ENCODE data around the gene POT1. TPM values are rescaled to one million over a fixed set of nuclear protein-coding genes. Genes with fewer than 3 reads are reported as not detected.

POT1 gene
- total and polyA plus RNA-seq, 2 of the 8 experiments (the other 6 are each of a cell fraction or from before 2014, with no cell fraction given) = 13.1 to 22.8 TPM

DNA sequence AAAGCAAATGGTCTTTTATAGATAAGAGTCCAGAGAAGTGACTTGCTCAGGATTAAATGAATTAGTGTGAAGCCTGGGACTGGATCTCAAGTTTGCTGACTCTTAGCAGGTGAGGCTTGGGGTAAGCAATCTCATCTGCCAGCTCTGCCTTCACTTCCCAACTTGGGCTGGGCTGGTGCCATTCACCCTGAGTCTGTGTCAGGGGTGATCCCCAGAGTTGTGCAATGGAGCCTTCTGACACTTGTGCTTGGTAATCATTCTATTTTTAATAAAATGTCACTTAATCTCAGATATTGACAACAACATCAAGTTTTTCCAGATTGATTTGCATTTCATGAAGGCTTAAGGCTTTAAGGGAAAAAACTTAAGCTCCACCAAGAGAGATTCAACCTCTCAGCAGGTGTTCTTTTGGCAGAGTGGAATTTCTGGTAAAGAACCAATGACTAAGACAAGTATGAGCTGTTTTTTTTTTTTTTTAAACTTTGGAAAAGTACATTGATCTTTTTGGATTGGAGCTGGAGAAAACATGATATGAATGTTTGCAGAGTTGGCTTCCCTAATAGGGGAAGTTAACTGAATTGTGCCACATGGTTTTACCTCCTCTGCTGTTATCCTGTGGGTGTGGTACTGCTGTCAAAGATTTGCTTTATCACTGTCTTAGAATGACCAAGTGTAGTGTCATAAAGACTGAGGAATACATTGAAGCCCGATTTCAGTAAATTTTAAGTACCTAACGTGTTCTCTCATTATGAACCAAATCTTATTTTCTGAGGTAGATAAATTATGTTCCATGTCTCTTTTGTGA lies 115.4 kb downstream of the POT1 start:
- ChIA-PET CTCF (ENCODE audit: partially characterized antibody) (interaction anchor here (1.0 to 1.4 kb wide), 2 partner anchors 22 to 29 kb away, joined by 3 to 4 read pairs; no protein-coding TSS in a partner anchor), POLR2A (ENCODE audit: partially characterized antibody) (no interaction called here)
- H4K5ac ChIP-seq (ENCODE audit: insufficient read length, low read depth, low read length) = no peak overlapping the region
- no peaks in the 10 kb centered on the region for H3K27me3 ChIP-seq (replicated peaks in 1 of 4; ENCODE audit: control insufficient read depth in 3 of 4, extremely low read depth in 1 of 4, insufficient read depth in 3 of 4, low read length in 3 of 4)
- no peak overlapping the region for H3K4me2 ChIP-seq (ENCODE audit: insufficient read depth in 1 of 2, low read depth in 2 of 2, low read length in 2 of 2)
- H3K9ac ChIP-seq (replicated peaks in 1 of 4; ENCODE audit: extremely low read depth in 1 of 4, low read depth in 3 of 4, low read length in 3 of 4) = no peak overlapping the region
- 75% methylated on average over 2 of the region's 2 CpGs; no CpG with 5 or more reads in 1 of the 2 experiments for WGBS, 2 experiments (ENCODE audit: extremely low coverage in 1 of 2, insufficient coverage in 1 of 2, insufficient read length in 1 of 2, insufficient replicate concordance in 2 of 2, low coverage in 1 of 2, low lambda C conversion rate in 2 of 2, missing lambda C conversion rate in 1 of 2)
- peaks cover 0 to 13% (median 2%) of the 10 kb centered on the region in 4 experiments; a peak in 2 of 7 replicates for H3K4me1 ChIP-seq (replicated peaks in 1 of 4; ENCODE audit: control insufficient read depth in 3 of 4, insufficient read depth in 4 of 4, low read length in 3 of 4)
- H2BK5ac ChIP-seq (ENCODE audit: low read depth, low read length) = no peak overlapping the region
- H2BK15ac ChIP-seq (ENCODE audit: low read length) = no peak overlapping the region
- H2AFZ ChIP-seq (ENCODE audit: low read length) = no peak overlapping the region
- no peak overlapping the region for H3K4me3 ChIP-seq (ENCODE audit: extremely low read depth in 1 of 4, insufficient read depth in 2 of 4, low read depth in 3 of 4, low read length in 4 of 4)
- H3K18ac ChIP-seq (ENCODE audit: extremely low read depth, low read length) = no peak overlapping the region; the same call in 1 of the 2 replicates
- no peak overlapping the region for H3K56ac ChIP-seq (replicated peaks; ENCODE audit: insufficient read length, low read depth, low read length)
- no peak overlapping the region for H3K23ac ChIP-seq (ENCODE audit: insufficient read length)
- no peak overlapping the region; the same call in 1 of the 2 replicates for H2BK12ac ChIP-seq (ENCODE audit: low read depth, low read length)
- H3K4ac ChIP-seq (replicated peaks; ENCODE audit: insufficient read length, low read depth, low read length) = no peak overlapping the region
- H3K79me1 ChIP-seq (ENCODE audit: low read depth, low read length) = no peaks in the 10 kb centered on the region
- no peak overlapping the region for H2BK120ac ChIP-seq (replicated peaks; ENCODE audit: low read depth, low read length)
- no peak overlapping the region for H2AK5ac ChIP-seq (ENCODE audit: low read depth, low read length)
- H2BK20ac ChIP-seq (ENCODE audit: low read length) = no peak overlapping the region
- H3K27ac ChIP-seq (ENCODE audit: low read depth, low read length) = no peak overlapping the region
- FAIRE-seq (no peak), DNase-seq (ENCODE audit: low read depth in 1 of 2, low spot score in 2 of 2) (no peak)
- no peaks in the 10 kb centered on the region for H3K23me2 ChIP-seq (ENCODE audit: low read depth, low read length)
- no peaks in the 10 kb centered on the region for H3K9me3 ChIP-seq (ENCODE audit: insufficient read depth in 2 of 2, low read depth in 1 of 2, low read length in 1 of 2)
- no peak overlapping the region for H4K8ac ChIP-seq (ENCODE audit: extremely low read depth, insufficient read depth, low read length)
- H3K36me3 ChIP-seq (ENCODE audit: control insufficient read depth in 2 of 4, insufficient read depth in 4 of 4, low read length in 3 of 4) = no peaks in the 10 kb centered on the region
- no peak overlapping the region for H3K14ac ChIP-seq (ENCODE audit: insufficient read length)
- no peaks in the 10 kb centered on the region for H3K79me2 ChIP-seq (ENCODE audit: control insufficient read depth in 1 of 2, insufficient read depth in 2 of 2, low read length in 2 of 2)
- no peaks in the 10 kb centered on the region for H4K20me1 ChIP-seq (replicated peaks in 1 of 2; ENCODE audit: control insufficient read depth in 1 of 2, insufficient read depth in 2 of 2, low read length in 2 of 2)
- no peak overlapping the region for H4K91ac ChIP-seq (replicated peaks; ENCODE audit: insufficient read length, low read length)
- TF ChIP-seq, protein P1, sequence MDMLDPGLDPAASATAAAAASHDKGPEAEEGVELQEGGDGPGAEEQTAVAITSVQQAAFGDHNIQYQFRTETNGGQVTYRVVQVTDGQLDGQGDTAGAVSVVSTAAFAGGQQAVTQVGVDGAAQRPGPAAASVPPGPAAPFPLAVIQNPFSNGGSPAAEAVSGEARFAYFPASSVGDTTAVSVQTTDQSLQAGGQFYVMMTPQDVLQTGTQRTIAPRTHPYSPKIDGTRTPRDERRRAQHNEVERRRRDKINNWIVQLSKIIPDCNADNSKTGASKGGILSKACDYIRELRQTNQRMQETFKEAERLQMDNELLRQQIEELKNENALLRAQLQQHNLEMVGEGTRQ (IDR thresholded peaks at IDR 0.05; ENCODE audit: low read length) = no peak
- TF ChIP-seq GABPA (IDR thresholded peaks at IDR 0.05; ENCODE audit: borderline replicate concordance, insufficient read depth, low read length) = no peak
- TF ChIP-seq JUND (IDR thresholded peaks at IDR 0.05; ENCODE audit: low read length) = no peak
- TF ChIP-seq RNF2 (IDR thresholded peaks at IDR 0.05; ENCODE audit: borderline replicate concordance, low read depth, low read length, missing control alignments, poor library complexity, severe bottlenecking) = no peak
- no peak for TF ChIP-seq EGR1 (IDR thresholded peaks at IDR 0.05; ENCODE audit: borderline replicate concordance, low read depth, low read length)
- TF ChIP-seq ASH2L (IDR thresholded peaks at IDR 0.05; ENCODE audit: low read length) = no peak
- no peak for TF ChIP-seq TAF1 (IDR thresholded peaks at IDR 0.05; ENCODE audit: low read depth, low read length)
- no peak for TF ChIP-seq CREB1 (IDR thresholded peaks at IDR 0.05)
- TF ChIP-seq SIN3A (conservative IDR thresholded peaks at IDR 0.05 in 1 of 2, IDR thresholded peaks at IDR 0.05 in 1 of 2; ENCODE audit: low read depth in 1 of 2, low read length in 2 of 2) = no peak
- no peak for TF ChIP-seq RAD21 (IDR thresholded peaks at IDR 0.05 in 1 of 2, conservative IDR thresholded peaks at IDR 0.05 in 1 of 2; ENCODE audit: low read depth in 2 of 2, low read length in 2 of 2)
- no peak for TF ChIP-seq BRCA1 (IDR thresholded peaks at IDR 0.05; ENCODE audit: low read depth, low read length)
